Measurements from ENCODE around the gene PATZ1. TPM values are rescaled to one million over a fixed set of nuclear protein-coding genes. Genes with fewer than 3 reads are reported as not detected.

The PATZ1 gene
- polyA plus RNA-seq, 1 of the 3 experiments (the other 2 are of a cell fraction): 21.8 TPM

DNA sequence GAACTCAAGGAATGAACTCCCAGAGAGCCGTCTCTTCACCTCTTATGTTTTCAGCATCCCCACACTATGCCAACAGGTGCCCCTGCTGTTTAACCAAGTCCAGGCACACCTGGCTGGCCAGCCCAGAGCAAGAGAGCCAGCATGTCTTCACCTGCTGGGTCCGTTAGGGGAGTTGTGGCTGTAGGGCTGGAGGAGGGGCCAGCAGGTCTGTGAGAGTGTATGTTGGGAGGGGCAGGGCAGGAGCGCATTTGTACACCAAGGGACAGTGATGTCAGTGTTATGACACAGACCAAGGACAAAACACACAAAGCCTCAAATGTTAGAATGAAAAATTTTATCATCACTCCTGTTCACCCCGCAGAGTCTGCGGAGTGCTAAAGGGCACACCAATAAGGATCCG lies 5.8 kb downstream of the PATZ1 start:
- Histone ChIP-seq H3K9me3 (no peaks in the 10 kb centered on the region), H3K9ac (no peak overlapping the region), H3K27ac (ENCODE audit: low read depth in 2 of 2, low read length in 1 of 2) (no peak overlapping the region), H4K20me1 (ENCODE audit: insufficient read depth) (peaks cover 74% of the 10 kb centered on the region), H2AFZ (ENCODE audit: low read depth) (no peak overlapping the region), H3K4me2 (no peak overlapping the region), H3K36me3 (replicated peaks in 1 of 2; ENCODE audit: control insufficient read depth in 1 of 2, insufficient read depth in 2 of 2, low read length in 1 of 2) (peaks cover 44 to 74% of the 10 kb centered on the region in 2 experiments), H3K27me3 (ENCODE audit: insufficient read depth) (no peaks in the 10 kb centered on the region), H3K4me3 (ENCODE audit: low read depth in 2 of 2, low read length in 1 of 2) (no peak overlapping the region), H3K9me2 (no peaks in the 10 kb centered on the region), H3K4me1 (ENCODE audit: control insufficient read depth in 1 of 2, insufficient read depth in 2 of 2, low read depth in 1 of 2, low read length in 1 of 2) (peaks cover 19 to 60% of the 10 kb centered on the region in 2 experiments), H3F3A (replicated peaks; ENCODE audit: insufficient read depth) (no peaks in the 10 kb centered on the region), H3K79me2 (ENCODE audit: insufficient read depth) (peaks cover 76% of the 10 kb centered on the region)
- no peak for DNase-seq
- WGBS (ENCODE audit: low lambda C conversion rate): 96% methylated on average over 6 of the region's 6 CpGs
- ChIA-PET CTCF (interaction anchor here (0.8 to 4.7 kb wide), 2 partner anchors 26 to 68 kb away, joined by 3 to 25 read pairs; no protein-coding TSS in a partner anchor), POLR2A (interaction anchor here (1.2 to 1.6 kb wide), 2 partner anchors 13 to 14 kb away, joined by 3 to 7 read pairs; no protein-coding TSS in a partner anchor)
- no peak for TF ChIP-seq SMC3 (IDR thresholded peaks at IDR 0.05; ENCODE audit: low read depth, low read length)

GRCh38 chr22:31339148-31339832 lies 6.9 kb downstream of the PATZ1 start:
- POLR2A ChIA-PET: interaction anchor here (0.9 to 1.6 kb wide), 3 partner anchors 12 to 63 kb away, joined by 3 to 8 read pairs (median 7); no protein-coding TSS in a partner anchor
- WGBS (ENCODE audit: low lambda C conversion rate): 95% methylated on average over 6 of the region's 6 CpGs

More at GRCh38 chr22:31339148-31339832, 6.9 kb downstream of the PATZ1 start:
- Histone ChIP-seq H3K9me2 (no peaks in the 10 kb centered on the region), H3K9me3 (no peaks in the 10 kb centered on the region), H3K4me2 (no peak overlapping the region), H3K27ac (ENCODE audit: low read depth in 2 of 2, low read length in 1 of 2) (no peak overlapping the region), H3K9ac (no peak overlapping the region), H3K36me3 (replicated peaks in 1 of 2; ENCODE audit: control insufficient read depth in 1 of 2, insufficient read depth in 2 of 2, low read length in 1 of 2) (peaks cover 41 to 77% of the 10 kb centered on the region in 2 experiments), H3F3A (replicated peaks; ENCODE audit: insufficient read depth) (no peaks in the 10 kb centered on the region), H3K27me3 (ENCODE audit: insufficient read depth) (no peaks in the 10 kb centered on the region), H3K4me1 (ENCODE audit: control insufficient read depth in 1 of 2, insufficient read depth in 2 of 2, low read depth in 1 of 2, low read length in 1 of 2) (peaks cover 11 to 50% of the 10 kb centered on the region in 2 experiments), H2AFZ (ENCODE audit: low read depth) (no peak overlapping the region), H3K79me2 (ENCODE audit: insufficient read depth) (peaks cover 68% of the 10 kb centered on the region), H4K20me1 (ENCODE audit: insufficient read depth) (peaks cover 68% of the 10 kb centered on the region), H3K4me3 (ENCODE audit: low read depth in 2 of 2, low read length in 1 of 2) (no peak overlapping the region)
- CTCF ChIA-PET: interaction anchor here (0.8 to 4.7 kb wide), 4 partner anchors 25 to 127 kb away, joined by 3 to 25 read pairs (median 3); partner anchors contain the start of gene LIMK2
- no peak for DNase-seq
- TF ChIP-seq RAD21 (IDR thresholded peaks at IDR 0.05; ENCODE audit: low read length) (no peak), EZH2phosphoT487 (IDR thresholded peaks at IDR 0.05; ENCODE audit: borderline replicate concordance, low read depth) (no peak), SIN3A (IDR thresholded peaks at IDR 0.05; ENCODE audit: borderline replicate concordance, low read depth, low read length) (no peak), GABPA (IDR thresholded peaks at IDR 0.05; ENCODE audit: low read depth) (no peak), RFX5 (IDR thresholded peaks at IDR 0.05; ENCODE audit: low read length) (no peak), RXRA (IDR thresholded peaks at IDR 0.05; ENCODE audit: borderline replicate concordance, low read depth) (no peak), FOXJ3 (CRISPR knock-in tag; IDR thresholded peaks at IDR 0.05) (no peak), FOXM1 (IDR thresholded peaks at IDR 0.05; ENCODE audit: low read depth) (no peak), TAF1 (IDR thresholded peaks at IDR 0.05; ENCODE audit: borderline replicate concordance, low read depth, low read length) (no peak), NFIC (IDR thresholded peaks at IDR 0.05; ENCODE audit: borderline replicate concordance) (no peak), TCF12 (IDR thresholded peaks at IDR 0.05) (no peak)
- TF ChIP-seq, protein P1, sequence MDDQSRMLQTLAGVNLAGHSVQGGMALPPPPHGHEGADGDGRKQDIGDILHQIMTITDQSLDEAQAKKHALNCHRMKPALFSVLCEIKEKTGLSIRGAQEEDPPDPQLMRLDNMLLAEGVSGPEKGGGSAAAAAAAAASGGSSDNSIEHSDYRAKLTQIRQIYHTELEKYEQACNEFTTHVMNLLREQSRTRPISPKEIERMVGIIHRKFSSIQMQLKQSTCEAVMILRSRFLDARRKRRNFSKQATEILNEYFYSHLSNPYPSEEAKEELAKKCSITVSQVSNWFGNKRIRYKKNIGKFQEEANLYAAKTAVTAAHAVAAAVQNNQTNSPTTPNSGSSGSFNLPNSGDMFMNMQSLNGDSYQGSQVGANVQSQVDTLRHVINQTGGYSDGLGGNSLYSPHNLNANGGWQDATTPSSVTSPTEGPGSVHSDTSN (IDR thresholded peaks at IDR 0.05): no peak
- TF ChIP-seq, protein P2, sequence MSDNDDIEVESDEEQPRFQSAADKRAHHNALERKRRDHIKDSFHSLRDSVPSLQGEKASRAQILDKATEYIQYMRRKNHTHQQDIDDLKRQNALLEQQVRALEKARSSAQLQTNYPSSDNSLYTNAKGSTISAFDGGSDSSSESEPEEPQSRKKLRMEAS (IDR thresholded peaks at IDR 0.05; ENCODE audit: low read depth): no peak

Data from SK-N-SH (cell line).